Lower leg skin (tissue), 4 donors: ENCODE results near the gene PTPRN2. TPM values are rescaled to one million over a fixed set of nuclear protein-coding genes. Genes with fewer than 3 reads are reported as not detected.
"Not testable (repeated sequence)": the region's sequence is repeated elsewhere in the genome, so short reads cannot be mapped to it uniquely, and the experiment has no call there.

Experiments used
- DNase-seq, 2 donors: peaks; one replicate each; pipeline ENCODE4 v3.0.0-alpha.2; 2019; ENCODE audit warnings: low spot score in 2 of 2
- H3K4me3 ChIP-seq: fragments of 200-600 bp; sonication (generic); 2 replicates; pipeline ENCODE4 v1.5.1; 2017; ENCODE audit warnings: mild to moderate bottlenecking, low read depth; ENCODE audit not compliant: poor library complexity, severe bottlenecking
- CTCF ChIP-seq, 3 donors: fragments of 450-650 bp; IDR thresholded peaks; one replicate each; pipeline ENCODE4 v1.5.1; 2016; ENCODE audit warnings: antibody characterized with exemption in 3 of 3, mild to moderate bottlenecking in 3 of 3, moderate library complexity in 2 of 3
- POLR2A ChIP-seq, 2 donors: fragments of 450-650 bp; IDR thresholded peaks; one replicate each; pipeline ENCODE4 v1.6.1; 2016 to 2017; ENCODE audit warnings: antibody characterized with exemption in 2 of 2, mild to moderate bottlenecking in 1 of 2, moderate library complexity in 1 of 2
- WGBS, 2 donors: methylation state at CpG; one replicate each; pipeline ENCODE4 v1.1.5; 2018; 5-methylcytosine and 5-hydroxymethylcytosine counted together
- intact Hi-C: fragments of 100-400 bp; cut with DNase I; formaldehyde crosslinking; loops from one replicate; pipeline ENCODE4 v1.15.0; 2023; ENCODE audit warnings: low total_unique reads
- total RNA-seq, 4 donors: library from RNA; depleted of rRNA; stranded (reverse); fragments of >200 nt; gene quantifications; one replicate each; pipeline ENCODE4 v1.1.0, GENCODE V29; 2016

Gene PTPRN2
- total RNA-seq, 4 donors from 2014 or later, result 0.11 to 1.6 (median 0.92) TPM

GRCh38 chr7:158388072-158388471 lies 199.6 kb downstream of the PTPRN2 start:
- WGBS, 2 donors, result 78 to 88% methylated on average over 15 of the region's 15 CpGs
- no peak for DNase-seq
- intact Hi-C loops, result no loop called here
- H3K4me3 ChIP-seq, result no peak overlapping the region
- no peak for TF ChIP-seq POLR2A (IDR thresholded peaks at IDR 0.05)
- TF ChIP-seq CTCF (IDR thresholded peaks at IDR 0.05), result no peak

- H3K4me3 ChIP-seq, result no peak overlapping the region
- 55 to 62% methylated on average over 9 to 12 of the region's 12 CpGs for WGBS, 2 donors
- DNase-seq, result no peak
- TF ChIP-seq CTCF (IDR thresholded peaks at IDR 0.05) (no peak), POLR2A (IDR thresholded peaks at IDR 0.05) (no peak)
- intact Hi-C loops, result no loop called here
These were observed 200.1 kb downstream of the PTPRN2 start for GRCh38 chr7:158387546-158387891.

- H3K4me3 ChIP-seq, result no peak overlapping the region
- TF ChIP-seq POLR2A (IDR thresholded peaks at IDR 0.05) (no peak), CTCF (IDR thresholded peaks at IDR 0.05) (no peak)
- no peak for DNase-seq
- WGBS, 2 donors, result 64 to 69% methylated on average over 17 to 20 of the region's 20 CpGs
- intact Hi-C loops, result no loop called here
These were observed 200.6 kb downstream of the PTPRN2 start for GRCh38 chr7:158386866-158387545.

GRCh38 chr7:158386355-158386618 lies 201.3 kb downstream of the PTPRN2 start:
- H3K4me3 ChIP-seq, result no peak overlapping the region
- no peak for DNase-seq
- 77 to 84% methylated on average over 5 of the region's 5 CpGs for WGBS, 2 donors
- TF ChIP-seq POLR2A (IDR thresholded peaks at IDR 0.05), result no peak
- no peak for TF ChIP-seq CTCF (IDR thresholded peaks at IDR 0.05)
- intact Hi-C loops, result no loop called here

- DNase-seq, H3K4me3 ChIP-seq, intact Hi-C loops: not testable (repeated sequence)
- 73 to 77% methylated on average over 20 of the region's 20 CpGs for WGBS, 2 donors
These were observed 201.9 kb downstream of the PTPRN2 start for GRCh38 chr7:158385496-158386354.

GRCh38 chr7:158384746-158385145 lies 202.9 kb downstream of the PTPRN2 start:
- TF ChIP-seq CTCF (IDR thresholded peaks at IDR 0.05), result no peak
- TF ChIP-seq POLR2A (IDR thresholded peaks at IDR 0.05), result no peak
- intact Hi-C loops, result no loop called here
- H3K4me3 ChIP-seq, result no peak overlapping the region
- DNase-seq, result no peak
- WGBS, 2 donors, result 57 to 58% methylated on average over 11 of the region's 11 CpGs
